HL-60 (cell line): Measurements from ENCODE around the gene TRIM62.
A peak's percentile ranks its signal among the peaks of the same experiment; 100 is the strongest.

Experiments
- DNase-seq, 2 experiments: peaks; one replicate each; pipeline ENCODE4 v3.0.0-alpha.2; 2010 to 2020; ENCODE audit warnings: low read depth in 1 of 2, low spot score in 1 of 2
- H3K27ac ChIP-seq: fragments of 250-450 bp; sonication (Bioruptor Pico); replicated peaks from 2 replicates; pipeline ENCODE4 v1.5.1; 2020; ENCODE audit warnings: mild to moderate bottlenecking, moderate library complexity
- H3K27me3 ChIP-seq: fragments of 250-450 bp; sonication (Bioruptor Pico); 2 replicates; pipeline ENCODE4 v1.5.1; 2021; ENCODE audit warnings: mild to moderate bottlenecking, moderate library complexity; ENCODE audit not compliant: insufficient read depth, poor library complexity, severe bottlenecking
- H3K4me3 ChIP-seq: replicated peaks from 2 replicates; pipeline ENCODE4 v1.5.1; 2011; ENCODE audit warnings: mild to moderate bottlenecking, control low read depth, low read length; ENCODE audit not compliant: insufficient read depth
- CTCF ChIP-seq: IDR thresholded peaks from one replicate; pipeline ENCODE4 v1.5.1; 2011; ENCODE audit warnings: low read length, control low read depth, inconsistent platforms; ENCODE audit not compliant: insufficient read depth
- GABPA ChIP-seq: IDR thresholded peaks from 2 replicates; pipeline ENCODE4 v1.6.1; 2012; ENCODE audit warnings: low read depth
- POLR2AphosphoS5 ChIP-seq: IDR thresholded peaks from 2 replicates; pipeline ENCODE4 v1.6.1; 2012; ENCODE audit warnings: low read depth
- REST ChIP-seq: IDR thresholded peaks from 2 replicates; pipeline ENCODE4 v1.6.1; 2012; ENCODE audit warnings: low read depth; ENCODE audit not compliant: insufficient replicate concordance
- SPI1 ChIP-seq: IDR thresholded peaks from 2 replicates; pipeline ENCODE4 v1.6.1; 2012; ENCODE audit warnings: low read depth, mild to moderate bottlenecking, borderline replicate concordance

TRIM62 gene

GRCh38 chr1:33099290-33100118 lies 82.3 kb downstream of the TRIM62 start:
- TF ChIP-seq GABPA (no peak), POLR2AphosphoS5 (peak; percentile 94), CTCF (peak; percentile 4), SPI1 (peak; percentile 45; the same call in 1 of the 2 replicates), REST (no peak)
- H3K4me3 ChIP-seq: no peak overlapping the region; the same call in 1 of the 2 replicates
- peak overlapping the region; percentile 43 for H3K27ac ChIP-seq
- H3K27me3 ChIP-seq: no peaks in the 10 kb centered on the region
- DNase-seq: peak; percentile 68 to 90

GRCh38 chr1:33098371-33098770 lies 83.5 kb downstream of the TRIM62 start:
- Histone ChIP-seq H3K4me3 (no peak overlapping the region), H3K27ac (peak overlapping the region; percentile 43), H3K27me3 (no peaks in the 10 kb centered on the region)
- TF ChIP-seq REST: no peak
- no peak for TF ChIP-seq CTCF
- TF ChIP-seq POLR2AphosphoS5: no peak
- TF ChIP-seq GABPA: no peak
- TF ChIP-seq SPI1: peak; percentile 91
- no peak for DNase-seq

- TF ChIP-seq REST (no peak), POLR2AphosphoS5 (no peak), CTCF (no peak), GABPA (no peak), SPI1 (no peak)
- Histone ChIP-seq H3K27ac (peak overlapping the region; percentile 28; the same call in 1 of the 2 replicates), H3K4me3 (no peak overlapping the region), H3K27me3 (no peaks in the 10 kb centered on the region)
- no peak for DNase-seq
Measured at GRCh38 chr1:33097762-33098161, 84.1 kb downstream of the TRIM62 start.
